B cell (primary cell): Measurements from ENCODE around the gene RHOBTB3. TPM values are rescaled to one million over a fixed set of nuclear protein-coding genes. Genes with fewer than 3 reads are reported as not detected.

Experiments used
- ATAC-seq: fragments of 200-7000 bp; cut with Tn5 transposase; one replicate; pipeline ENCODE4 v1.10.0; 2021; ENCODE audit warnings: low read depth, mild to moderate bottlenecking, moderate number of reproducible peaks, moderate library complexity
- CTCF ChIA-PET: fragments of 350-600 bp; sonication (Branson Sonifier 250); formaldehyde crosslinking; loops from one replicate; lab custom pipeline; 2021; ENCODE audit warnings: antibody characterized with exemption, inconsistent platforms; lab: Charles Lee
- POLR2A ChIA-PET: fragments of 350-600 bp; sonication (Branson Sonifier 250); formaldehyde crosslinking; loops from one replicate; lab custom pipeline; 2021; ENCODE audit warnings: antibody characterized with exemption; lab: Charles Lee
- DNase-seq: peaks from one replicate; pipeline ENCODE4 v3.0.0; 2013
- H2AFZ ChIP-seq: 2 replicates; pipeline ENCODE4 v1.6.1; 2012; ENCODE audit warnings: mild to moderate bottlenecking, low read depth, low read length; ENCODE audit not compliant: insufficient read depth, poor library complexity, severe bottlenecking
- H3K27ac ChIP-seq, 2 donors: 1 replicate in 1 of 2; 2 replicates in 1 of 2; pipeline ENCODE4 v1.5.1; 2012 to 2013; ENCODE audit warnings: low read length in 2 of 2, mild to moderate bottlenecking in 2 of 2, moderate library complexity in 1 of 2
- H3K27me3 ChIP-seq, 4 experiments: fragments of 200-600 bp in 1 of 4; sonication (generic) in 1 of 4; replicated peaks in 1 of 4; 1 replicate in 2 of 4; 2 replicates in 2 of 4; pipeline versions ENCODE4 v1.6.1 to v1.7.0; 2013 to 2016; ENCODE audit warnings: low read length in 3 of 4, mild to moderate bottlenecking in 2 of 4, mixed read lengths in 1 of 4, moderate library complexity in 1 of 4; ENCODE audit not compliant: insufficient read depth in 4 of 4, control insufficient read depth in 3 of 4; ENCODE audit errors: control extremely low read depth in 1 of 4
- H3K36me3 ChIP-seq, 2 experiments: replicated peaks in 1 of 2; 1 replicate in 1 of 2; 2 replicates in 1 of 2; pipeline versions ENCODE4 v1.6.1 to v1.7.1; 2013; ENCODE audit warnings: low read length in 1 of 2; ENCODE audit not compliant: insufficient read depth in 2 of 2, control insufficient read depth in 1 of 2; ENCODE audit errors: control extremely low read depth in 1 of 2, extremely low read depth in 1 of 2
- H3K4me1 ChIP-seq, 2 donors: fragments of 200-600 bp in 1 of 2; sonication (generic) in 1 of 2; 1 replicate in 1 of 2; 2 replicates in 1 of 2; pipeline versions ENCODE4 v1.5.1 to v1.6.1; 2013 to 2017; ENCODE audit warnings: low read length in 2 of 2; ENCODE audit not compliant: control insufficient read depth in 2 of 2, insufficient read depth in 2 of 2
- H3K4me2 ChIP-seq: replicated peaks from 2 replicates; pipeline ENCODE3; 2012; ENCODE audit warnings: mild to moderate bottlenecking, low read depth, low read length; ENCODE audit not compliant: poor library complexity, severe bottlenecking
- H3K4me3 ChIP-seq, 5 experiments: fragments of 200-600 bp in 1 of 5; sonication (generic) in 1 of 5; 1 replicate in 3 of 5; 2 replicates in 2 of 5; pipeline versions ENCODE4 v1.5.1 to v1.7.0; 2011 to 2016; ENCODE audit warnings: low read length in 4 of 5, mild to moderate bottlenecking in 4 of 5, low read depth in 2 of 5, control low read depth in 1 of 5, moderate library complexity in 1 of 5; ENCODE audit not compliant: insufficient read depth in 1 of 5; ENCODE audit errors: control extremely low read depth in 1 of 5, extremely low read depth in 1 of 5
- H3K79me2 ChIP-seq: fragments of 200-600 bp; sonication (generic); one replicate; pipeline ENCODE4 v1.6.0; 2016; ENCODE audit warnings: low read length; ENCODE audit not compliant: control insufficient read depth, insufficient read depth
- H3K9ac ChIP-seq: fragments of 200-600 bp; sonication (generic); 2 replicates; pipeline ENCODE4 v1.6.1; 2017; ENCODE audit warnings: mild to moderate bottlenecking, low read length, moderate library complexity
- H3K9me3 ChIP-seq, 3 donors: one replicate each; pipeline versions ENCODE4 v1.6.1 to v1.7.1; 2013; ENCODE audit warnings: low read length in 2 of 3; ENCODE audit not compliant: control insufficient read depth in 2 of 3, insufficient read depth in 1 of 3; ENCODE audit errors: control extremely low read depth in 1 of 3
- H4K20me1 ChIP-seq: 2 replicates; pipeline ENCODE4 v1.6.0; 2012; ENCODE audit warnings: mild to moderate bottlenecking, low read length; ENCODE audit not compliant: insufficient read depth, control insufficient read depth, poor library complexity, severe bottlenecking
- H3K27ac Mint-ChIP-seq: one replicate; pipeline ENCODE4 v1.8.0; 2021; ENCODE audit warnings: mixed read lengths
- H3K27me3 Mint-ChIP-seq: one replicate; pipeline ENCODE4 v1.8.0; 2021; ENCODE audit warnings: mixed read lengths
- H3K4me1 Mint-ChIP-seq: one replicate; pipeline ENCODE4 v1.8.0; 2021; ENCODE audit warnings: mixed read lengths
- H3K4me3 Mint-ChIP-seq: one replicate; pipeline ENCODE4 v1.8.0; 2021; ENCODE audit warnings: mixed read lengths
- H3K9me3 Mint-ChIP-seq: one replicate; pipeline ENCODE4 v1.8.0; 2022; ENCODE audit warnings: mixed read lengths; ENCODE audit not compliant: insufficient read depth
- CTCF ChIP-seq: fragments of 200-600 bp; IDR thresholded peaks from one replicate; pipeline ENCODE4 v1.8.0; 2022; ENCODE audit warnings: antibody characterized with exemption, mild to moderate bottlenecking
- EZH2 ChIP-seq: IDR thresholded peaks from 2 replicates; pipeline ENCODE4 v1.6.1; 2012; ENCODE audit warnings: borderline replicate concordance, low read depth, mild to moderate bottlenecking, moderate library complexity, low read length; ENCODE audit not compliant: insufficient read depth, poor library complexity, severe bottlenecking
- WGBS: methylation state at CpG from one replicate; pipeline ENCODE4 v1.1.5; 2013; ENCODE audit warnings: missing lambda C conversion rate; ENCODE audit not compliant: insufficient coverage; 5-methylcytosine and 5-hydroxymethylcytosine counted together
- intact Hi-C: fragments of 100-400 bp; cut with micrococcal nuclease; formaldehyde crosslinking; loops from one replicate; pipeline ENCODE4 v1.10.0; 2022
- polyA plus RNA-seq: library from polyadenylated mRNA; depleted of rRNA; stranded (reverse); fragments of >200 nt; gene quantifications from 2 replicates; pipeline ENCODE4 v1.2.3, GENCODE V29; 2012
- total RNA-seq, 2 donors: library from RNA; stranded (reverse); fragments of 120-200 nt in 1 of 2; gene quantifications; 1 replicate in 1 of 2; 2 replicates in 1 of 2; pipeline versions ENCODE4 v1.2.3 to v1.2.4, GENCODE V29; 2013 to 2022

The RHOBTB3 gene
- total and polyA plus RNA-seq, 2 donors (not counting 1 experiment from before 2014, with no cell fraction given): 1.7 to 5.0 TPM

- CTCF ChIA-PET: interaction anchor here (0.8 to 5.5 kb wide), 15 partner anchors 12 to 853 kb away, joined by 3 to 82 read pairs (median 5); partner anchors contain the start of genes ARSK, CAST, GLRX and RFESD
- WGBS: 0% methylated on average over 1 of the region's 10 CpGs
- peaks cover 1 to 20% of the 10 kb centered on the region in 2 experiments for H3K36me3 ChIP-seq
- peak overlapping the region; percentile 36 for H3K9ac ChIP-seq
- no peaks in the 10 kb centered on the region for H3K9me3 ChIP-seq
- peaks cover 34 to 37% of the 10 kb centered on the region in 2 donors for H3K4me1 ChIP-seq
- intact Hi-C loops: loop anchor here (1.0 to 5.0 kb wide), 7 partner anchors 9 to 1128 kb away; partner anchors contain the start of genes CAST, ELL2, GLRX and LNPEP
- TF ChIP-seq CTCF (no peak), EZH2 (no peak)
- H3K4me1 Mint-ChIP-seq: peaks cover 58% of the 10 kb centered on the region
- H3K27ac Mint-ChIP-seq: peak overlapping the region; percentile 97
- H3K4me3 ChIP-seq: peak overlapping the region in 3 of 5 experiments; percentile 27 to 39 (median 33)
- no peaks in the 10 kb centered on the region for H4K20me1 ChIP-seq
- H3K4me3 Mint-ChIP-seq: peak overlapping the region; percentile 86
- peak overlapping the region; percentile 79 for H2AFZ ChIP-seq
- H3K9me3 Mint-ChIP-seq: peaks cover 3% of the 10 kb centered on the region
- H3K79me2 ChIP-seq: peaks cover 47% of the 10 kb centered on the region
- no peaks in the 10 kb centered on the region for H3K27me3 ChIP-seq
- ATAC-seq: peak; percentile 100
- no peaks in the 10 kb centered on the region for H3K27me3 Mint-ChIP-seq
- H3K4me2 ChIP-seq: peak overlapping the region; percentile 75
- peak; percentile 95 for DNase-seq
- H3K27ac ChIP-seq: peak overlapping the region; percentile 81 to 97
- POLR2A ChIA-PET: interaction anchor here (1.5 to 3.8 kb wide), 4 partner anchors 10 to 78 kb away, joined by 3 to 36 read pairs (median 13); partner anchors contain the start of genes GLRX and RHOBTB3
These were observed 77.7 kb downstream of the RHOBTB3 start for GRCh38 chr5:95808686-95809413.
